ENCODE measurements around the gene AFAP1L2. TPM values are rescaled to one million over a fixed set of nuclear protein-coding genes. Genes with fewer than 3 reads are reported as not detected.

The AFAP1L2 gene
- total RNA-seq, 1 donor from 2014 or later: 29.5 TPM

GRCh38 chr10:114288424-114289095 lies 115.7 kb downstream of the AFAP1L2 start:
- no peaks in the 10 kb centered on the region for H3K9me3 ChIP-seq
- no peak overlapping the region for H3K4me3 ChIP-seq
- H3K27ac ChIP-seq: no peak overlapping the region
- H3K4me1 ChIP-seq: no peaks in the 10 kb centered on the region
- DNase-seq (ENCODE audit: extremely low spot score in 2 of 2): no peak
- H3K27me3 ChIP-seq: no peaks in the 10 kb centered on the region
- TF ChIP-seq CTCF (IDR thresholded peaks at IDR 0.05) (no peak), POLR2AphosphoS5 (IDR thresholded peaks at IDR 0.05; ENCODE audit: insufficient read depth in 1 of 2, low read depth in 1 of 2) (no peak), POLR2A (IDR thresholded peaks at IDR 0.05) (no peak)
- intact Hi-C loops (cut with DNase I): no loop called here
- H3K36me3 ChIP-seq: no peaks in the 10 kb centered on the region

DNA sequence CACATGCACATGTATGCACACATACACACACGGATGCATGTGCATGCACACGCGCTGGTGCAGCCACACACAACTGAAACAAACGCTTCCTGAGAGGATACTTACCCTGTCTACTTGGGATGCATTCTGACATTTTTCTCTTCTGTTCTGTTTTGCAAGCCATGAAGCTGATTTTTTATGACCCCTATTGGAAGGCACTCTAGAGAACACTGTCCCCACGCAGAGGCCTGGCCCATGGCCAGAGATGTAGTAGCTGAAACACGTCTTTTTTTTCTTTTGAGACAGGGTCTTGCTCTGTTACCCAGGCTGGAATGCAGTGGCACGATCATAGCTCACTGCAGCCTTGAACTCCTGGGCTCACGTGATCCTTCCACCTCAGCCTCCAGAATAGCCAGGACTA lies 117.4 kb downstream of the AFAP1L2 start:
- Histone ChIP-seq H3K9me3 (no peaks in the 10 kb centered on the region), H3K36me3 (no peaks in the 10 kb centered on the region), H3K4me3 (no peak overlapping the region), H3K4me1 (no peaks in the 10 kb centered on the region), H3K27ac (no peak overlapping the region), H3K27me3 (no peaks in the 10 kb centered on the region)
- intact Hi-C loops (cut with DNase I): no loop called here
- DNase-seq (ENCODE audit: extremely low spot score in 2 of 2): no peak
- TF ChIP-seq POLR2AphosphoS5 (IDR thresholded peaks at IDR 0.05; ENCODE audit: insufficient read depth in 1 of 2, low read depth in 1 of 2) (no peak), CTCF (IDR thresholded peaks at IDR 0.05) (no peak), POLR2A (IDR thresholded peaks at IDR 0.05) (no peak)

GRCh38 chr10:114285961-114286441 lies 118.3 kb downstream of the AFAP1L2 start:
- Histone ChIP-seq H3K36me3 (no peaks in the 10 kb centered on the region), H3K27ac (no peak overlapping the region), H3K4me1 (no peaks in the 10 kb centered on the region), H3K27me3 (no peaks in the 10 kb centered on the region), H3K9me3 (no peaks in the 10 kb centered on the region), H3K4me3 (no peak overlapping the region)
- no peak for DNase-seq (ENCODE audit: extremely low spot score in 2 of 2)
- TF ChIP-seq POLR2A (IDR thresholded peaks at IDR 0.05) (no peak), CTCF (IDR thresholded peaks at IDR 0.05) (no peak), POLR2AphosphoS5 (IDR thresholded peaks at IDR 0.05; ENCODE audit: insufficient read depth in 1 of 2, low read depth in 1 of 2) (no peak)
- intact Hi-C loops (cut with DNase I): no loop called here

- intact Hi-C loops (cut with DNase I): no loop called here
- DNase-seq (ENCODE audit: extremely low spot score in 2 of 2): no peak
- no peaks in the 10 kb centered on the region for H3K9me3 ChIP-seq
- no peak overlapping the region for H3K4me3 ChIP-seq
- no peak for TF ChIP-seq POLR2A (IDR thresholded peaks at IDR 0.05)
- TF ChIP-seq CTCF (IDR thresholded peaks at IDR 0.05): no peak
- TF ChIP-seq POLR2AphosphoS5 (IDR thresholded peaks at IDR 0.05; ENCODE audit: insufficient read depth in 1 of 2, low read depth in 1 of 2): no peak
- no peak overlapping the region for H3K27ac ChIP-seq
- H3K4me1 ChIP-seq: peaks cover 3% of the 10 kb centered on the region
- H3K27me3 ChIP-seq: no peaks in the 10 kb centered on the region
- no peaks in the 10 kb centered on the region for H3K36me3 ChIP-seq
Measured at GRCh38 chr10:114284346-114285071, 119.8 kb downstream of the AFAP1L2 start.

Measured in vagina (tissue), 2 donors.